OCI-LY3 (cell line): Measurements from ENCODE around the gene LRRC38.

ENCODE experiments used
- CTCF ChIP-seq: fragments of 200-600, 300-600 bp; sonication (generic); IDR thresholded peaks from 2 replicates; pipeline ENCODE4 v1.5.1; 2014; ENCODE audit warnings: antibody characterized with exemption, low read length, low read depth
- EZH2phosphoT487 ChIP-seq: fragments of 200-600 bp; shearing (Covaris generic); IDR thresholded peaks from 2 replicates; pipeline ENCODE4 v1.6.1; 2018; ENCODE audit warnings: antibody characterized with exemption, mixed run types, low read depth

- TF ChIP-seq CTCF (no peak), EZH2phosphoT487 (no peak)
Observed at GRCh38 chr1:13510499-13510898, 3.3 kb downstream of the LRRC38 start.
